ENCODE data around the gene PALM3. TPM values are rescaled to one million over a fixed set of nuclear protein-coding genes. Genes with fewer than 3 reads are reported as not detected.
A peak's percentile ranks its signal among the peaks of the same experiment; 100 is the strongest.

The PALM3 gene
- total RNA-seq, 4 donors from 2014 or later = 0.32 to 0.42 TPM; not detected in 2

- intact Hi-C loops (cut with DNase I) = no loop called here
- Histone ChIP-seq H3K9me3 (no peaks in the 10 kb centered on the region), H3K27me3 (peaks cover 0 to 67% (median 23%) of the 10 kb centered on the region in 4 donors), H3K36me3 (no peaks in the 10 kb centered on the region), H3K4me3 (no peak overlapping the region), H3K4me1 (peaks cover 5 to 28% (median 26%) of the 10 kb centered on the region in 4 donors), H3K27ac (replicated peaks in 1 of 4) (no peak overlapping the region)
- WGBS = 68% methylated on average over 7 of the region's 9 CpGs
- TF ChIP-seq POLR2A (IDR thresholded peaks at IDR 0.05; ENCODE audit: low read depth) (no peak), EP300 (IDR thresholded peaks at IDR 0.05) (no peak), POLR2AphosphoS5 (IDR thresholded peaks at IDR 0.05) (no peak), CTCF (IDR thresholded peaks at IDR 0.05) (no peak)
- DNase-seq (ENCODE audit: extremely low spot score) = no peak
These were observed 661 bp downstream of the PALM3 start for GRCh38 chr19:14061081-14061749.

GRCh38 chr19:14059652-14060155, 2.2 kb downstream of the PALM3 start:
- H3K36me3 ChIP-seq = no peaks in the 10 kb centered on the region
- H3K27me3 ChIP-seq = peaks cover 0 to 67% (median 23%) of the 10 kb centered on the region in 4 donors
- peaks cover 5 to 28% (median 26%) of the 10 kb centered on the region in 4 donors for H3K4me1 ChIP-seq
- no peak overlapping the region for H3K27ac ChIP-seq (replicated peaks in 1 of 4)
- no peak overlapping the region for H3K4me3 ChIP-seq
- TF ChIP-seq CTCF (IDR thresholded peaks at IDR 0.05) = no peak
- no peak for TF ChIP-seq EP300 (IDR thresholded peaks at IDR 0.05)
- no peak for TF ChIP-seq POLR2AphosphoS5 (IDR thresholded peaks at IDR 0.05)
- TF ChIP-seq POLR2A (IDR thresholded peaks at IDR 0.05; ENCODE audit: low read depth) = no peak
- H3K9me3 ChIP-seq = no peaks in the 10 kb centered on the region
- WGBS = 58% methylated on average over 8 of the region's 8 CpGs
- no peak for DNase-seq (ENCODE audit: extremely low spot score)
- intact Hi-C loops (cut with DNase I) = loop anchor here (5.0 kb wide), 1 partner anchor 177 kb away; no protein-coding TSS in a partner anchor

GRCh38 chr19:14059093-14059480, 2.8 kb downstream of the PALM3 start:
- intact Hi-C loops (cut with DNase I) = loop anchor here (5.0 kb wide), 1 partner anchor 177 kb away; no protein-coding TSS in a partner anchor
- 21% methylated on average over 13 of the region's 15 CpGs for WGBS

GRCh38 chr19:14058182-14059092, 3.4 kb downstream of the PALM3 start:
- Histone ChIP-seq H3K27me3 (peaks cover 0 to 64% (median 23%) of the 10 kb centered on the region in 4 donors), H3K9me3 (peaks cover 0 to 3% (median under 1%) of the 10 kb centered on the region in 4 donors), H3K36me3 (no peaks in the 10 kb centered on the region), H3K4me1 (peaks cover 5 to 28% (median 26%) of the 10 kb centered on the region in 4 donors), H3K4me3 (peak overlapping the region in 1 of 4 donors; percentile 46), H3K27ac (replicated peaks in 1 of 4) (no peak overlapping the region)
- DNase-seq (ENCODE audit: extremely low spot score) = no peak
- WGBS = 29% methylated on average over 17 of the region's 17 CpGs
- TF ChIP-seq EP300 (IDR thresholded peaks at IDR 0.05) = no peak
- TF ChIP-seq POLR2AphosphoS5 (IDR thresholded peaks at IDR 0.05) = no peak
- TF ChIP-seq POLR2A (IDR thresholded peaks at IDR 0.05; ENCODE audit: low read depth) = no peak
- no peak for TF ChIP-seq CTCF (IDR thresholded peaks at IDR 0.05)
- intact Hi-C loops (cut with DNase I) = loop anchor here (5.0 kb wide), 1 partner anchor 176 kb away; no protein-coding TSS in a partner anchor

More at GRCh38 chr19:14059093-14059480, 2.8 kb downstream of the PALM3 start:
- TF ChIP-seq CTCF (IDR thresholded peaks at IDR 0.05) = peak; percentile 25 to 66 (median 41)
- TF ChIP-seq POLR2AphosphoS5 (IDR thresholded peaks at IDR 0.05) = no peak
- Histone ChIP-seq H3K4me1 (peaks cover 5 to 28% (median 26%) of the 10 kb centered on the region in 4 donors), H3K4me3 (no peak overlapping the region), H3K27me3 (peaks cover 0 to 67% (median 23%) of the 10 kb centered on the region in 4 donors), H3K9me3 (no peaks in the 10 kb centered on the region), H3K36me3 (no peaks in the 10 kb centered on the region), H3K27ac (replicated peaks in 1 of 4) (no peak overlapping the region)
- no peak for DNase-seq (ENCODE audit: extremely low spot score)
